Sciatic nerve (tissue), 2 donors: ENCODE data around the gene C4orf17. TPM values are rescaled to one million over a fixed set of nuclear protein-coding genes. Genes with fewer than 3 reads are reported as not detected.

ENCODE experiments used
- ATAC-seq: fragments of 200-7000 bp; cut with Tn5 transposase; one replicate; pipeline ENCODE4 v1.9.1; 2020; ENCODE audit warnings: mild to moderate bottlenecking, moderate library complexity
- DNase-seq: peaks from one replicate; pipeline ENCODE4 v3.0.0-alpha.2; 2020; ENCODE audit warnings: low spot score
- intact Hi-C: fragments of 100-400 bp; cut with DNase I; formaldehyde crosslinking; loops from one replicate; pipeline ENCODE4 v1.14.2; 2022
- total RNA-seq: library from RNA; stranded (reverse); fragmentation: NEBNext Ultra II Directional; extraction: Animal tissue kit (Norgen Biotek cat#: 25700); gene quantifications from one replicate; pipeline ENCODE4 v1.2.1, GENCODE V29; 2021
- donor health status: DM: no; HTN: no; CAD: no.
- donor health status: DM: no; HTN: no; CAD: no.

C4orf17 gene
- total RNA-seq, 1 donor from 2014 or later = not detected

- DNase-seq (no peak), ATAC-seq (no peak)
- intact Hi-C loops = no loop called here
Measured at GRCh38 chr4:99591757-99592156, 80.9 kb downstream of the C4orf17 start.

Other genes starting within 250 kb of the C4orf17 start
- 2.8 TPM for gene ADH1A, start 220.0 kb upstream of the C4orf17 start, total RNA-seq
- 710 TPM for gene ADH1B, start 189.6 kb upstream of the C4orf17 start, total RNA-seq
- gene ADH1C, start 158.3 kb upstream of the C4orf17 start, total RNA-seq = 75.2 TPM
- gene ADH7, start 75.7 kb upstream of the C4orf17 start, total RNA-seq = not detected
- gene TRMT10A, start 53.0 kb downstream of the C4orf17 start, total RNA-seq = 4.9 TPM
- 0.49 TPM for gene MTTP, start 63.8 kb downstream of the C4orf17 start, total RNA-seq
- not detected for gene C4orf54, start 146.8 kb downstream of the C4orf17 start, total RNA-seq